OCI-LY1 (cell line): ENCODE results near the gene PLEKHG4B.

Experiments
- H2AFZ ChIP-seq: fragments of 200-600 bp; sonication (generic), shearing (Covaris generic); 2 replicates; pipeline ENCODE4 v1.6.0; 2014; ENCODE audit warnings: antibody characterized with exemption, mild to moderate bottlenecking, low read length
- H3F3A ChIP-seq: fragments of 200-600 bp; sonication (generic), shearing (Covaris generic); 2 replicates; pipeline ENCODE4 v1.6.0; 2014; ENCODE audit warnings: mild to moderate bottlenecking, antibody characterized with exemption, low read length, moderate library complexity; ENCODE audit not compliant: insufficient read depth
- H3K27ac ChIP-seq: fragments of 200-600 bp; sonication (generic); 2 replicates; pipeline ENCODE4 v1.5.1; 2014; ENCODE audit warnings: low read length, mixed run types, mild to moderate bottlenecking, low read depth; ENCODE audit not compliant: poor library complexity, severe bottlenecking
- H3K27me3 ChIP-seq: fragments of 200-600 bp; sonication (generic); 2 replicates; pipeline ENCODE4 v1.6.0; 2014; ENCODE audit warnings: antibody characterized with exemption, mild to moderate bottlenecking, low read length, moderate library complexity; ENCODE audit not compliant: insufficient read depth
- H3K36me3 ChIP-seq: fragments of 200-600 bp; sonication (generic); 2 replicates; pipeline ENCODE4 v1.6.1; 2014; ENCODE audit warnings: mild to moderate bottlenecking, antibody characterized with exemption, low read length, moderate library complexity, mixed read lengths; ENCODE audit not compliant: insufficient read depth
- H3K4me1 ChIP-seq: fragments of 200-600 bp; sonication (generic); 2 replicates; pipeline ENCODE4 v1.5.1; 2014; ENCODE audit warnings: mild to moderate bottlenecking, low read length, moderate library complexity; ENCODE audit not compliant: insufficient read depth, severe bottlenecking
- H3K4me2 ChIP-seq: fragments of 200-600 bp; sonication (generic), shearing (Covaris generic); 2 replicates; pipeline ENCODE4 v1.6.1; 2014; ENCODE audit warnings: low read length
- H3K4me3 ChIP-seq: fragments of 200-600 bp; sonication (generic); 2 replicates; pipeline ENCODE4 v1.5.1; 2014; ENCODE audit warnings: low read length, low read depth, mild to moderate bottlenecking, mixed read lengths; ENCODE audit not compliant: poor library complexity, severe bottlenecking
- H3K79me2 ChIP-seq: fragments of 200-600 bp; shearing (Covaris generic); 2 replicates; pipeline ENCODE4 v1.6.1; 2016; ENCODE audit warnings: mixed run types, low read length, mixed read lengths; ENCODE audit not compliant: insufficient read depth
- H3K9ac ChIP-seq: fragments of 200-600 bp; sonication (generic), shearing (Covaris generic); 2 replicates; pipeline ENCODE4 v1.6.1; 2014; ENCODE audit warnings: mild to moderate bottlenecking, low read length, mixed read lengths
- H3K9me2 ChIP-seq: fragments of 200-600 bp; sonication (generic), shearing (Covaris generic); 2 replicates; pipeline ENCODE4 v1.6.1; 2014; ENCODE audit warnings: low read depth, mild to moderate bottlenecking, low read length, mixed read lengths
- H3K9me3 ChIP-seq: fragments of 200-600 bp; shearing (Covaris generic); 2 replicates; pipeline ENCODE4 v1.6.1; 2014; ENCODE audit warnings: low read length, mixed read lengths
- H4K20me1 ChIP-seq: fragments of 200-600 bp; sonication (generic), shearing (Covaris generic); 2 replicates; pipeline ENCODE4 v1.6.0; 2016; ENCODE audit warnings: mild to moderate bottlenecking, low read length; ENCODE audit not compliant: insufficient read depth
- CTCF ChIP-seq: fragments of 200-600 bp; sonication (generic), shearing (Covaris generic); IDR thresholded peaks from 2 replicates; pipeline ENCODE4 v1.5.1; 2017; ENCODE audit warnings: mild to moderate bottlenecking, antibody characterized with exemption, low read length, moderate library complexity, mixed read lengths
- EZH2 ChIP-seq: fragments of 200-600 bp; sonication (generic), shearing (Covaris generic); IDR thresholded peaks from 2 replicates; pipeline ENCODE4 v1.8.0; 2017; ENCODE audit warnings: borderline replicate concordance, mixed run types, mild to moderate bottlenecking, antibody characterized with exemption, low read length, moderate library complexity, mixed read lengths

The PLEKHG4B gene

GRCh38 chr5:169728-170094, 77.7 kb downstream of the PLEKHG4B start:
- no peak for TF ChIP-seq CTCF
- TF ChIP-seq EZH2: no peak
- Histone ChIP-seq H3K27ac (no peak overlapping the region), H4K20me1 (no peaks in the 10 kb centered on the region), H3K4me2 (no peak overlapping the region), H3F3A (no peaks in the 10 kb centered on the region), H3K9me2 (no peaks in the 10 kb centered on the region), H3K27me3 (0 out of 2 replicates have a peak, but pooled peaks cover 4% of the 10 kb centered on the region), H3K9me3 (no peaks in the 10 kb centered on the region), H3K9ac (no peak overlapping the region), H3K79me2 (no peaks in the 10 kb centered on the region), H2AFZ (no peak overlapping the region), H3K4me3 (no peak overlapping the region), H3K36me3 (no peaks in the 10 kb centered on the region), H3K4me1 (no peaks in the 10 kb centered on the region)

- H3K9me3 ChIP-seq: no peaks in the 10 kb centered on the region
- H3K79me2 ChIP-seq: no peaks in the 10 kb centered on the region
- H3K4me1 ChIP-seq: no peaks in the 10 kb centered on the region
- TF ChIP-seq CTCF (no peak), EZH2 (no peak)
- H3K27ac ChIP-seq: no peak overlapping the region
- H3K27me3 ChIP-seq: 0 out of 2 replicates have a peak, but pooled peaks cover 4% of the 10 kb centered on the region
- H3K36me3 ChIP-seq: no peaks in the 10 kb centered on the region
- H2AFZ ChIP-seq: no peak overlapping the region
- H3K9me2 ChIP-seq: no peaks in the 10 kb centered on the region
- H3K9ac ChIP-seq: no peak overlapping the region
- no peak overlapping the region for H3K4me3 ChIP-seq
- no peak overlapping the region for H3K4me2 ChIP-seq
- H3F3A ChIP-seq: no peaks in the 10 kb centered on the region
- no peaks in the 10 kb centered on the region for H4K20me1 ChIP-seq
Observed at GRCh38 chr5:170971-171800, 79.2 kb downstream of the PLEKHG4B start.

GRCh38 chr5:171801-172331, 79.9 kb downstream of the PLEKHG4B start:
- Histone ChIP-seq H3K4me3 (no peak overlapping the region), H3K27ac (no peak overlapping the region), H3K36me3 (no peaks in the 10 kb centered on the region), H4K20me1 (no peaks in the 10 kb centered on the region), H3F3A (no peaks in the 10 kb centered on the region), H3K4me1 (no peaks in the 10 kb centered on the region), H2AFZ (no peak overlapping the region), H3K4me2 (no peak overlapping the region), H3K27me3 (0 out of 2 replicates have a peak, but pooled peaks cover 4% of the 10 kb centered on the region), H3K9me2 (no peaks in the 10 kb centered on the region), H3K9me3 (no peaks in the 10 kb centered on the region), H3K79me2 (no peaks in the 10 kb centered on the region), H3K9ac (no peak overlapping the region)
- TF ChIP-seq EZH2: no peak
- TF ChIP-seq CTCF: no peak
